HL-60 (cell line): ENCODE data around the gene PARP15.

Experiments
- CTCF ChIP-seq: IDR thresholded peaks from one replicate; pipeline ENCODE4 v1.5.1; 2011; ENCODE audit warnings: low read length, control low read depth, inconsistent platforms; ENCODE audit not compliant: insufficient read depth
- GABPA ChIP-seq: IDR thresholded peaks from 2 replicates; pipeline ENCODE4 v1.6.1; 2012; ENCODE audit warnings: low read depth
- POLR2AphosphoS5 ChIP-seq: IDR thresholded peaks from 2 replicates; pipeline ENCODE4 v1.6.1; 2012; ENCODE audit warnings: low read depth
- SPI1 ChIP-seq: IDR thresholded peaks from 2 replicates; pipeline ENCODE4 v1.6.1; 2012; ENCODE audit warnings: low read depth, mild to moderate bottlenecking, borderline replicate concordance

GRCh38 chr3:122619040-122619439, 41.6 kb downstream of the PARP15 start:
- TF ChIP-seq CTCF (no peak), POLR2AphosphoS5 (no peak), GABPA (no peak), SPI1 (no peak)
